ENCODE data around the gene PPP1R3A.

PPP1R3A gene

GRCh38 chr7:113875224-113875623 lies 43.6 kb downstream of the PPP1R3A start:
- DNase-seq, result no peak

- DNase-seq, result no peak
These were observed 45.2 kb downstream of the PPP1R3A start for GRCh38 chr7:113873554-113874151.

- DNase-seq, result no peak
These were observed 45.8 kb downstream of the PPP1R3A start for GRCh38 chr7:113872981-113873380.

- DNase-seq, result no peak
These were observed 51.5 kb downstream of the PPP1R3A start for GRCh38 chr7:113867325-113867724.

- DNase-seq, result no peak
These were observed 62.8 kb downstream of the PPP1R3A start for GRCh38 chr7:113856010-113856409.

- no peak for DNase-seq
These were observed 77.9 kb downstream of the PPP1R3A start for GRCh38 chr7:113840954-113841353.

GRCh38 chr7:113835367-113835766 lies 83.4 kb downstream of the PPP1R3A start:
- no peak for DNase-seq

GRCh38 chr7:113832196-113832745 lies 86.5 kb downstream of the PPP1R3A start:
- no peak for DNase-seq

- no peak for DNase-seq
These were observed 87.3 kb downstream of the PPP1R3A start for GRCh38 chr7:113831556-113831955.

GRCh38 chr7:113828581-113828980 lies 90.2 kb downstream of the PPP1R3A start:
- no peak for DNase-seq
